ENCODE measurements around the gene GALR3. TPM values are rescaled to one million over a fixed set of nuclear protein-coding genes. Genes with fewer than 3 reads are reported as not detected.
"Not testable (repeated sequence)": the region's sequence is repeated elsewhere in the genome, so short reads cannot be mapped to it uniquely, and the experiment has no call there.

Gene GALR3
- total RNA-seq, 6 experiments from 2014 or later, result 0.29 to 0.83 TPM; not detected in 4

GRCh38 chr22:37794376-37794775 is 28.8 kb upstream of the GALR3 start:
- TF ChIP-seq POLR2A (IDR thresholded peaks at IDR 0.05) (no peak), CTCF (IDR thresholded peaks at IDR 0.05) (no peak)
- Histone ChIP-seq H3K4me1 (peaks cover 0 to 4% (median 0%) of the 10 kb centered on the region in 4 donors), H3K9me3 (no peaks in the 10 kb centered on the region), H3K27ac (no peak overlapping the region), H3K4me3 (no peak overlapping the region), H3K27me3 (no peaks in the 10 kb centered on the region), H3K36me3 (no peaks in the 10 kb centered on the region)
- DNase-seq (no peak), ATAC-seq (peak in 2 of 4 donors; percentile 18 to 48)
- intact Hi-C loops (cut with DNase I), result no loop called here
- WGBS (ENCODE audit: insufficient coverage, low coverage, low lambda C conversion rate, missing lambda C conversion rate), result 84% methylated on average over 2 of the region's 2 CpGs

- H3K9me3 ChIP-seq, result no peaks in the 10 kb centered on the region
- no peak for ATAC-seq
- intact Hi-C loops (cut with DNase I), result no loop called here
- TF ChIP-seq CTCF (IDR thresholded peaks at IDR 0.05) (no peak), POLR2A (IDR thresholded peaks at IDR 0.05) (no peak)
- no peaks in the 10 kb centered on the region for H3K27me3 ChIP-seq
- peaks cover 0 to 4% (median 0%) of the 10 kb centered on the region in 4 donors for H3K4me1 ChIP-seq
- no peak overlapping the region for H3K27ac ChIP-seq
- no peaks in the 10 kb centered on the region for H3K36me3 ChIP-seq
- DNase-seq, result no peak
- WGBS (ENCODE audit: insufficient coverage, low coverage, low lambda C conversion rate, missing lambda C conversion rate), result 51% methylated on average over 3 of the region's 3 CpGs
- H3K4me3 ChIP-seq, result no peak overlapping the region
Measured at GRCh38 chr22:37796079-37796478, 27.1 kb upstream of the GALR3 start.

GRCh38 chr22:37797259-37797658 is 25.9 kb upstream of the GALR3 start:
- intact Hi-C loops (cut with DNase I), result not testable (repeated sequence)
- WGBS (ENCODE audit: insufficient coverage, low coverage, low lambda C conversion rate, missing lambda C conversion rate), result 91% methylated on average over 6 of the region's 7 CpGs

GRCh38 chr22:37797874-37798500 is 25.2 kb upstream of the GALR3 start:
- intact Hi-C loops (cut with DNase I), result no loop called here
- TF ChIP-seq CTCF (IDR thresholded peaks at IDR 0.05) (no peak), POLR2A (IDR thresholded peaks at IDR 0.05) (no peak)
- Histone ChIP-seq H3K4me3 (no peak overlapping the region), H3K27me3 (no peaks in the 10 kb centered on the region), H3K36me3 (no peaks in the 10 kb centered on the region), H3K27ac (no peak overlapping the region), H3K4me1 (peaks cover 0 to 4% (median 1%) of the 10 kb centered on the region in 4 donors), H3K9me3 (no peaks in the 10 kb centered on the region)
- 65% methylated on average over 13 of the region's 14 CpGs for WGBS (ENCODE audit: insufficient coverage, low coverage, low lambda C conversion rate, missing lambda C conversion rate)
- ATAC-seq (no peak), DNase-seq (no peak)

More at GRCh38 chr22:37797259-37797658, 25.9 kb upstream of the GALR3 start:
- H3K4me1 ChIP-seq, H3K36me3 ChIP-seq, DNase-seq, H3K27ac ChIP-seq, H3K27me3 ChIP-seq, ATAC-seq, H3K9me3 ChIP-seq, H3K4me3 ChIP-seq: not testable (repeated sequence)

- H3K4me3 ChIP-seq; intact Hi-C loops (cut with DNase I); H3K9me3 ChIP-seq; ATAC-seq; DNase-seq; H3K27me3 ChIP-seq; H3K36me3 ChIP-seq; H3K27ac ChIP-seq: not testable (repeated sequence)
- H3K4me1 ChIP-seq, result peaks cover 0 to 12% (median 3%) of the 10 kb centered on the region in 4 donors
- WGBS (ENCODE audit: insufficient coverage, low coverage, low lambda C conversion rate, missing lambda C conversion rate), result 17% methylated on average over 2 of the region's 9 CpGs
Measured at GRCh38 chr22:37799979-37800378, 23.2 kb upstream of the GALR3 start.

All from right lobe of liver (tissue), 6 donors.